T-helper 22 cell (primary cell): ENCODE measurements around the gene MYBPC2.
"Not testable (repeated sequence)": the region's sequence is repeated elsewhere in the genome, so short reads cannot be mapped to it uniquely, and the experiment has no call there.

ENCODE experiments used
- DNase-seq: peaks from one replicate; pipeline ENCODE4 v3.0.0-alpha.2; 2020; ENCODE audit warnings: low read depth

The MYBPC2 gene

DNA sequence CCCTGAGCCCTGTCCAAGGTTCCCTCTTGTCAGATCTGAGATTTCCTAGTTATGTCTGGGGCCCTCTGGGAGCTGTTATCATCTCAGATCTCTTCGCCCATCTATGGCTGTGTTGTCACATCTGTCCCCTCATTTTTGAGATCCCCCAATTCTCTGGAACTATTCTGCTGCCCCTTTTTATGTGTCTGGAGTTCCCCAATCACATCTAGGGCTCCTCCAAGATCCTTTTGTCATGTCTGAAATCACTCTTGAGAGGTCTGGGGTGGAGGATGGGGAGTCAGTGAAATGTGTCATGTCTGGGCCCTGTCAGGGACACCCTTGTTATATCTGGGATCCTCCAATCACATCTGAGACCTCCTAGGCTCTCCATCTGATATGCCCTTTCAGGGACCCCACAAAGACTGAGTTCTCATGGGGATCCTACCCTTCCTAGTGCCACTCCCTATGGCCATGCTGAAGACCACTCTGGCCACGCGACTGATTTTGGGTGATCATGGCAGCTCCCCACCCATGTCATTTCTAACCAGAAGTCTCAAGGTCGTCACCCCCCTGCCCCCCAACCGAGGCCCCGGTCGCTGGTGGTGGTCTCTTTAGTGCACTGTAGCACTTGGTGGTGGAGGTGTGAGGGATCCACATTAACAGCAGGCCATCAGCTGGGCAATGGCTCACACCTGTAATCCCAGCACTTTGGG, 3.8 kb upstream of the MYBPC2 start:
- DNase-seq = no peak

DNA sequence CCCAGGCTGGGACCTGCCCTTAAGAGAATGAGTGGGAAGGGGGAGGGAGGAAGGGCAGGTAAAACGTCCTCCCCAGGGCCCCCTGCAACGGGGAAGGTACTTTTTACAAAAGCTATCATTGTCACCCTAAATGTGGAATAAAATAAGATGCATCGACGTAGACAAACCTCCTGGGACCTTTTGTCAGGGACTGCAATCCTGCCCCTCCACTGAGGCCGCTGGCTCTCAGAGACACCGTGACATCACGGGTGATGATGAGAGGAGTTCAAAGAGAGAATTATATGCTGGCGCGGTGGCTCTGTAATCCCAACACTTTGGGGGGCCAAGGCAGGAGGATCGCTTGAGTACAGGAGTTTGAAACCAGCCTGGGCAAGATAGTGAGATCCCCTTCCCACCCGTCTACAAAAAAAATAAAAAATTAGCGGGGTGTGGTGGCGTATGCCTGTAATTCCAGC, 1.8 kb upstream of the MYBPC2 start:
- DNase-seq = no peak

- peak; percentile 64 for DNase-seq
Measured at GRCh38 chr19:50431343-50432220, 1.1 kb upstream of the MYBPC2 start.

GRCh38 chr19:50433201-50434180, 799 bp downstream of the MYBPC2 start:
- no peak for DNase-seq

DNA sequence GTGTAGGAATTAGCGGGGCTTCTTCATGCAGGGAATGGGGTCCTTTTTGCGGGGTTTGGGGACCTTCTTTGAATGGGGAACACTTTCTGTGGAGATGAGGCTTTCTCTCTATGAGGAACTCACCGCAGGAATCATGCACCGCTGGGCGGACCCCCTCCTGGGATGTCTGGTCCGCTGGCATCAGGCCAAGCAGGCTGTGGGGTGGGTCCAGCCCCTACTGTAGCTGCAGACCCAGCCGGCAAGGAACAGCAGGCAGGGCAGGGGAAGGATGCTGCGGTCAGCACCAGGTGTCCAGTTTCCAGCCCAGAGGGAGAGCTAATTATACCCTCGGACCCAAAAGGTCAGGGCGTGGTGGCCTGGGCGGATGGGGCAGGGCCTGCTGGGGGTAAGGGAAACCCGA, 1.8 kb downstream of the MYBPC2 start:
- no peak for DNase-seq

- no peak for DNase-seq
Measured at GRCh38 chr19:50435221-50435620, 2.5 kb downstream of the MYBPC2 start.

GRCh38 chr19:50435627-50436026, 2.9 kb downstream of the MYBPC2 start:
- no peak for DNase-seq

- DNase-seq = no peak
Measured at GRCh38 chr19:50437862-50438449, 5.3 kb downstream of the MYBPC2 start.

DNA sequence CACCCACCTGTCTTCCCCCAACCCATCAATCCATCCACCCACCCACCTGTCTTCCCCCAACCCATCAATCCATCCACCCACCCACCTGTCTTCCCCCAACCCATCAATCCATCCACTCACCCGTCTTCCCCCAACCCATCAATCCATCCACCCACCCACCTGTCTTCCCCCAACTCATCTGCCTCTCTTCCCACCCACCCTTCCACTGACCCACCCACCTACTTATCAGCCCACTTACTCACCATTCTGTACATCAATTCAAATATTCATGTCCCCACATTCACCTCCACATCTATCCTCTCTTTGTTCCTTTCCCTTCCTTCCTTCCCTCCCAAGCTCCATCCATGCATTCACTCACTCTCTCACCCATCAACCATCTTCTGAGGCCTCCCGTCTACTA, 6.4 kb downstream of the MYBPC2 start:
- not testable (repeated sequence) for DNase-seq

- DNase-seq = no peak
Measured at GRCh38 chr19:50444059-50444458, 11.4 kb downstream of the MYBPC2 start.

- no peak for DNase-seq
Measured at GRCh38 chr19:50447053-50447452, 14.4 kb downstream of the MYBPC2 start.

DNA sequence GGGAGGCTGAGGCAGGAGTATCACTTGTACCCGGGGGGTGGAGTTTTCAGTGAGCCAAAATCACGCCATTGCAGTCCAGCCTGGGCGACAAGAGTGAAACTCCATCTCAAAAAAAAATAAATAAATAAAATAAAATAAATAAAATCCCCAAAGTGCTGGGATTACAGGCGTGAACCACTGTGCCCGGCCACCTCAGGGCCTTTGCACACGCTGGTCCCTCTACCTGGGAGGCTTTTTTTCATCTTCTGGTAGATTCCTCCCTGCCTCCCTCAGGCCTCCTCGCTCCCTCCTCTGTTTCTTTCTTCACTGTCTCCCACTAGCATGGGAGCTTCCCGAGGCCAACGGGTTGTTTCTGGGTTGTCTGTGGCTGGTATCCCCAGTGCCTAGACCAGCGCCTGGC, 15.1 kb downstream of the MYBPC2 start:
- DNase-seq = no peak

- no peak for DNase-seq
Measured at GRCh38 chr19:50449236-50449899, 16.7 kb downstream of the MYBPC2 start.

DNA sequence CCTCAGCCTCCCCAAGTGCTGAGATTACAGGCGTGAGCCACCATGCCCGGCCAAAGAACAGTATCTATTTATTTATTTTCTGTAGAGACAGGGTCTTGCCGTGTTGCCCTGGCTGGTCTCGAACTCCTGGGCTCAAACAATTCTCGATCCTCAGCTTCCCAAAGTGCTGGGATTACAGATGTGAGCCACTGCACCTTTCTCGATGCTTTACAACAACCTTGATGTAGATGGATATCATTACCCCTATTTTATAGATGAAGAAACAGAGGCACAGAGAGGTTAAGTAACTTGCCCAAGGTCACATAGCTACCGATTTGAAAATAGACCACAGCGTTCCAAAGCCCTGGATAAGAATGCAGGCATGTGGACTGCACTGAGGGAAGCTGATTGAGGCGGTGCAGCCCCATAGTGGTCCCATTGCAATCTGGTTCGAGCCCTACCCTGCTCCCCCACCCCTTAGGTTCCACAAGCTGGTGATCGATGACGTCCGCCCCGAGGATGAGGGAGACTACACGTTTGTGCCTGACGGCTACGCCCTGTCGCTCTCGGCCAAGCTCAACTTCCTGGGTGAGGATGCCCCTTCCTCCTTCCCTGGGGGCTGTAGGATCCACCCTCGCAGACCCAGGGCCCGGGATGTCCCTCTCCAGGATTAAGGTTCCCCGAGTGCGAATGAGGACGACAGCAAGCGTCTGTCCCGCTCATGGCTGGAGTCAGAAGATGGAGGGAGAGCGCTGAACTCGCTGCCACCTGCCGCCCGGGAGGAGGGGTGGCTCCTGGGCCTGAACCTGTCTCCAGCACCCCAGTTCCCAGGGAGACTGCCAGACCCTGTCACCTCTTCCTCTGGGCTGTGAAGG, 17.9 kb downstream of the MYBPC2 start:
- no peak for DNase-seq

DNA sequence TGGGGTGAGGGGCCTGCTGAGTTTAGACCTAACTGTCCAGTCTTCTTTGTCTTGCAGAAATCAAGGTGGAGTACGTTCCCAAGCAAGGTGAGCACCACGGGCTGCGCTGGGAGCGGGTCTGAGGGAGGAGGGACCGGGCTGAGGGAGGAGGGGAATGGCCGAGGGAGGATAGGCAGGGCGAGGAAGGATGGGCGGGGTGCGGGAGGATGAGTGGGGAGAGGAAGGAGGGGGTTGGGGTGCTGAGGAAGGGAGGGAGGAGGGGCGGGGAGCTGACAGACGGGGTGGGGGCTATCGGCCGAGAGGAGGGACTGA, 18.5 kb downstream of the MYBPC2 start:
- DNase-seq = no peak

DNA sequence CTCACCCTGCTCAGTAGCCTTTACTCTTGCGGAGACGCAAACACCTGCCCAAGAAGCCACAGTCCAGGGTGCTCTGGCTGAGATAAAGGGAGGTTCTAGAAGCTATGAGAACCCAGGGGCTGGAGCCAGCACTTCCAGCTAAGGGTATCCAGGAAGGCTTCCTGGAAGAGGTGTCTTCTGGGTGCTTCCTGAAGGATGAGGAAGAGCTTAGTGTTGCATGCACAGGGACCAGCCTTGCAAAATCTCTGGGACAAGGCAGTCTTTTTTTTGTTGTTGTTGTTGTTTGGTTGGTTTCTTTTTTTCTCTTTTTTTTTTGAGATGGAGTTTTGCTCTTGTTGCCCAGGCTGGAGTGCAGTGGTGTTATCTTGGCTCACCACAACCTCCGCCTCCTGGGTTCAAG, 20.6 kb downstream of the MYBPC2 start:
- DNase-seq = no peak

DNA sequence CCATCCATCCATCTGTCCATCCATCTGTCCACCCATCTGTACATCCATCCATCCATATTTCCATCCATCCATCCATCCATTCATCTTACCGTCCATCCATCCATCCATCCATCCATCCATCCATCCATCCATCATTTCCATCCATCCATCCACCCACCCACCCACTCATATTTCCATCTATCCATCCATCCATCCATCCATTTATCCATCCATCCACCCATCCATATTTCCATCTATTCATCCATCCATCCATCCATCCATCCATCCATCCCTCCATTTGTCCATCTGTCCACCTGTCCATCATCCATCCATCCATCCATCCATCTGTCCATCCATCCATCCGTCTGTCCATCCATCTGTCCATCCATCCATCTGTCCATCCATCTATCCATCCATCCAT, 23.3 kb downstream of the MYBPC2 start:
- DNase-seq = no peak

DNA sequence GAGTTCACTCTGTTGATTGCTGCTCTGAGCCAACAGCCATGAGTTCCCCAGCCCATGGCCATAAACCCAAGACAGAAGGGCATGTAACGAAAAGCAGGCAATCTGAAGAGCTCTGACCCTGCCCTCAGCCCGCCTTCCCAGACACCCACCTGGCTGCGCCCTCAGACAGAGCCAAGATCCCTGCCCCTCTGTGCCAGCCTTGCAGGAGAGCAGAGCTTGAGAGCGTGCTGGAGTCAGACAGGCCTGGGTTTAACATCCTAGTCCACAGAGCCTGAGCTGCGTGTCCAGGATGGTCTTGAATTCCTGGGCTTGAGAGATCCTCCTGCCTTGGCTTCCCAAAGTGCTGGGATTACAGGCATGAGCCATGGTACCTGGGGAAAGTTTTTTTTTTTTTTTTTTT, 24.6 kb downstream of the MYBPC2 start:
- no peak for DNase-seq

DNA sequence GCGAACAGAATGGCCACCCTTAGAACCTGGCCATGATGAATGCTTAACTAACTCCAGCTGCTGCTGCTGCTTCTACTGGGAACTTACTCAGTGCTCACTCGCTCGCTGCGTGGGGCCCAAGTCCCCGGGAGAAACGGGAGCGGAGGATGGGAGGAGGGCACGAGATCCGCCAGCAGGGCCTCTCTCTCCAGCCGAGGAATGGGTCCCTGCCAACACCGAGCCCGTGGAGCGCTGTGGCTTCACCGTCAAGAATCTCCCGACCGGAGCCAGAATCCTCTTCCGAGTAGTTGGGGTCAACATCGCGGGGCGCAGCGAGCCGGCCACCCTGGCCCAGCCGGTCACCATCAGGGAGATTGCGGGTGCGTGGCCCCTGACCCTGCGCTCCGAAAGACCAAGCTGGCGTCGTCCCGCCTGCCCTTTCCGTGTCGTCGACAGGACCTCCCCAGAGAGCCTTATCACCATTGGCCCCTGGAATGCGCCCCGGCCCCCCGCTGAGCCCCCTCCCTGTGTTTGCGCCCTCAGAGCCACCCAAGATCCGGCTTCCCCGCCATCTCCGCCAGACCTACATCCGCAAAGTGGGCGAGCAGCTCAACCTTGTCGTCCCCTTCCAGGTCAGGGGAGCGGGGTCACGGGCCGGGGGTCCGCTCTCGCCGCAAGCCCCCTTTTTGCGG, 25.8 kb downstream of the MYBPC2 start:
- no peak for DNase-seq

GRCh38 chr19:50459067-50459456, 26.4 kb downstream of the MYBPC2 start:
- DNase-seq = no peak
